ENCODE results near the gene NRXN3. TPM values are rescaled to one million over a fixed set of nuclear protein-coding genes. Genes with fewer than 3 reads are reported as not detected.
"Not testable (repeated sequence)": the region's sequence is repeated elsewhere in the genome, so short reads cannot be mapped to it uniquely, and the experiment has no call there.

NRXN3 gene
- total RNA-seq, 4 donors from 2014 or later = 0.19 to 1.4 (median 0.40) TPM

GRCh38 chr14:78417532-78417931, 247.4 kb downstream of the NRXN3 start:
- DNase-seq (ENCODE audit: low spot score) = no peak
- ATAC-seq (ENCODE audit: low FRiP score) = no peak
- TF ChIP-seq CTCF (IDR thresholded peaks at IDR 0.05) = no peak

DNA sequence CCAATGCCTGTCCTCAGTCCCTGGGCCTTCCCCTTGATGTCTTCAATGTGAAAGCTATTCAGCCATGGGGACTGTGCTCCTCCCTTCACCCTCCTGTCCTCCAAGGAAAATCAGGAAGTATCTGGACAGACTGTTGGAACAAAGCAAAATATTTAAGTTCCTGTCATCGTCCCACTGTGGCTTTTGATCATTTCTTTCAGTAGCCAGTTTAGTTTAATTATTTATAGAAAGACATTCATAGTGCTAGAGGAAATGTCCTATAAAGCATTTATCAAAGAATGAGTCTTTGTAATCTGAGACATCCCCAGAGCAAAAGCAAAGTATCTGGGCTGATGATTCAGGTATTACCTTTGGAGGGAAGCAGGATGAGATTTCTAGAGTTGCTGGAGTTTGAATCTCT, 254.1 kb downstream of the NRXN3 start:
- no peak for TF ChIP-seq CTCF (IDR thresholded peaks at IDR 0.05)
- no peak for ATAC-seq (ENCODE audit: low FRiP score)
- no peak for DNase-seq (ENCODE audit: low spot score)

GRCh38 chr14:78425330-78425729, 255.2 kb downstream of the NRXN3 start:
- no peak for TF ChIP-seq CTCF (IDR thresholded peaks at IDR 0.05)
- ATAC-seq (ENCODE audit: low FRiP score) (no peak), DNase-seq (ENCODE audit: low spot score) (no peak)

DNA sequence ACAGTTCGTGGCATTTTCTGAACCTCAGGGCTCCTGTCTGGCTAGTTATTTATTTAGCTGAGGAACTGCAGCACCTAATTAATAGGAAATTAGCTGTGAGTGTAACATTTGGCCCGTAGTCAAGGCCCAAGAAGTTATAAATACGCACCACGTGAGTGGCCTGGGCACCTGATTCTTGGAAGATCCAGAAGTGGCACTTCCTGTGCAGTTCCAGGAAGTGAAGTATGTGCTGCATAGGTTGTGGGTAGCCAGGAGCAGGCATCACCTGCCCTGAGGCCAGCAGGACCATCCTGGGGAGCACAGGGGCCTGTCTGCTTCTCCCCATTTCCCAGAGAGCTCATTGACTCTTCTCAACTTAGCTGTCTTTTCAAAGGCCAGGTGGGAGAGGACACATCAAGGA, 255.6 kb downstream of the NRXN3 start:
- no peak for ATAC-seq (ENCODE audit: low FRiP score)
- DNase-seq (ENCODE audit: low spot score) = no peak
- TF ChIP-seq CTCF (IDR thresholded peaks at IDR 0.05) = no peak

DNA sequence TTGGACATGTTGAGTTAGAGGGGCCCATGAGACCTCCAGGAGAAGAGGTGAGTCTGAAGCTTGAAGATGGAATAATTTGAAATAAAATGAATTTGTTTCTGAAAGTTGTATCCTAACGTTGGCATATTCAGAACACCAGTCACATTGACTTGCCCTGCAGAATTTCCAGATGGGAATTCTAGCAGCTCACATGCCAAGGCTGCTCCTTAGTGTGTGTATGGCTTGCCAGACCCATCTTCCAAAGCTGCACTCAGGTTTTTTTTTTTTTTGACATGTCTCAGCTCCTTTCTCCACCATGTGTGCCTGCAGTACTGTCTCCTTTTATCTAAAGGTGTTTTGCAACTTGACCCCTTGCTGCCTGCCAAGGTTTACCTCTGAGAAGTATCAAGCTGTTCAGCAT, 261.9 kb downstream of the NRXN3 start:
- no peak for ATAC-seq (ENCODE audit: low FRiP score)
- TF ChIP-seq CTCF (IDR thresholded peaks at IDR 0.05) = no peak
- DNase-seq (ENCODE audit: low spot score) = no peak

DNA sequence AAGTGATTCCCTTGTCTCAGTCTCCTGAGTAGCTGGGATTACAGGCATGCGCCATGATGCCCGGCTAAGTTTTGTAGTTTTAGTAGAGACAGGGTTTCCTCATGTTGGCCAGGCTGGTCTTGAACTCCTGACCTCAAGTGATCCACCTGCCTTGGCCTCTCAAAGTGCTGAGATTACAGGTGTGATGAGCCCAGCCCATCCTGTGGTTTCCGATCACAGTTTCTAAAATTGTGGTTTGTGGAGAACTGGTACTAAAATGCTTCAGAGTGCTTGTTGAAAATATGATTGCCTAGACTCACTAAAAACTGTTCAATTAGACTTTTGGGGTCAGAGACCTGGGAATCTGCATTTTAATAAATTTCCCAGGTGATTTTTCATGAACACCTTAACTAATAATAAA, 267.3 kb downstream of the NRXN3 start:
- not testable (repeated sequence) for ATAC-seq (ENCODE audit: low FRiP score); DNase-seq (ENCODE audit: low spot score)

DNA sequence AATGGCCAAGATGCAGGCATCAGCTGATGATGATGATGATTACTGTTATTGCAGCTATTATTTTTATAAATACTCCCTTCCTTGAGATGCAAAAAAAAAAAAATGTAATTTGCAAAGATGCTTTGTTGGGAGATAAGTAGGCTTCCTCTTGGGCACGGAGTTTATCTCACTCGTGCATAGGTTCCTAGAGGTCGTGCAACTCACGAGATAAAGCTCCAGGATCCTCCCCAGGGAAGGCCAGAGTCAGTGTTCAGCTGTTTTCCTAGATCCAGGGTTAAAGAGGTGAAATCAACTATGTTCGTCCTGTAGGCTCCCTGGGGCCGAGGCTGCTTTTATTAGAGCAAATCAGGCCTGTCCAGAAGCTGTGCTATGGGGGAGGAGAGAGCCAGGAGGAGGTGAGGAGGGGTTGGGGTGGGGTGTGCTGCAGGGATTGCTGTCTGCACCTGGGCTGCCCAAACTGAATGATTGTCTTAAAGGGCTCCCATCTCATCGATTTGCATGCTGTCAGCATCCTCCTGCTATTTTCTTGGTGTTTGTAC, 270.3 kb downstream of the NRXN3 start:
- no peak for TF ChIP-seq CTCF (IDR thresholded peaks at IDR 0.05)
- DNase-seq (ENCODE audit: low spot score) (no peak), ATAC-seq (ENCODE audit: low FRiP score) (no peak)

DNA sequence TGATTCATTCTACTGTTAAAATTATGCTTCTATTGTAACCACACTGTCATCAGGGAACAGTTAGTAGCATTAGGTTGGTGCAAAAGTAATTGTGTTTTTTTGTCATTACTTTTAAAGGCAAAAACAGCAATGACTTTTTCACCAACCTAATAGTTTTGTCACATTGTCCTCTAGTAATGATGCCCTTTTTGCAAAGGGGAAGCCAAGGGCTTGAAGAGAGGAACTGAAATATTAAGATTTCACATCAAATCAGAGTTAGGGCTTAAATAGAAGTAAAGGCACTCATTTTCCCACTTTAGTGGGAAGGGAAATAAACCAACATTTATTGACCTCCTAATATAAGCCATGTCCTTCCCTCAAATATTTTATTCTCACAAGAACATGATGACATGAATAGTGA, 273.7 kb downstream of the NRXN3 start:
- TF ChIP-seq CTCF (IDR thresholded peaks at IDR 0.05) = no peak
- ATAC-seq (ENCODE audit: low FRiP score) (no peak), DNase-seq (ENCODE audit: low spot score) (no peak)

Data from omental fat pad (tissue), 4 donors.